Breast epithelium (tissue), 4 donors: ENCODE results near the gene CHP1. TPM values are rescaled to one million over a fixed set of nuclear protein-coding genes. Genes with fewer than 3 reads are reported as not detected.
"Not testable (repeated sequence)": the region's sequence is repeated elsewhere in the genome, so short reads cannot be mapped to it uniquely, and the experiment has no call there.

Experiments used
- DNase-seq, 2 donors: peaks; one replicate each; pipeline ENCODE4 v3.0.0-alpha.2; 2019; ENCODE audit warnings: low spot score in 2 of 2
- H3K27ac ChIP-seq, 2 donors: fragments of 200-600 bp; sonication (generic) in 1 of 2; one replicate each; pipeline ENCODE4 v1.5.1; 2016 to 2019; ENCODE audit warnings: mild to moderate bottlenecking in 1 of 2
- H3K27me3 ChIP-seq, 2 donors: fragments of 200-600 bp; sonication (generic) in 1 of 2; one replicate each; pipeline versions ENCODE4 v1.5.1 to v1.6.0; 2017 to 2019; ENCODE audit warnings: control low read depth in 1 of 2, mild to moderate bottlenecking in 1 of 2
- H3K36me3 ChIP-seq: fragments of 200-600 bp; one replicate; pipeline ENCODE4 v1.5.1; 2019
- H3K4me1 ChIP-seq, 2 donors: fragments of 200-600 bp; sonication (generic); one replicate each; pipeline ENCODE4 v1.5.1; 2016 to 2019; ENCODE audit warnings: control low read depth in 1 of 2
- H3K4me3 ChIP-seq, 3 donors: fragments of 200-600 bp; sonication (generic); 1 replicate in 2 of 3; 2 replicates in 1 of 3; pipeline ENCODE4 v1.5.1; 2016 to 2019; ENCODE audit warnings: mild to moderate bottlenecking in 3 of 3, moderate library complexity in 2 of 3
- H3K9me3 ChIP-seq, 2 donors: fragments of 200-600 bp; sonication (generic) in 1 of 2; one replicate each; pipeline ENCODE4 v1.5.1; 2016 to 2019; ENCODE audit warnings: control low read depth in 1 of 2
- POLR2A ChIP-seq: fragments of 450-650 bp; IDR thresholded peaks from one replicate; pipeline ENCODE4 v1.6.1; 2016; ENCODE audit warnings: antibody characterized with exemption, mild to moderate bottlenecking, moderate library complexity
- POLR2AphosphoS5 ChIP-seq, 3 donors: sonication (generic); formaldehyde crosslinking; IDR thresholded peaks; one replicate each; pipeline ENCODE4 v1.6.1; 2017; ENCODE audit warnings: antibody characterized with exemption in 3 of 3
- intact Hi-C: fragments of 100-400 bp; cut with DNase I; formaldehyde crosslinking; loops from one replicate; pipeline ENCODE4 v1.15.1; 2023; ENCODE audit warnings: low total_unique reads
- total RNA-seq, 3 donors: library from RNA; depleted of rRNA; stranded (reverse); fragments of >200 nt; gene quantifications; one replicate each; pipeline ENCODE4 v1.1.0, GENCODE V29; 2016
- TF ChIP-seq, protein P1 (sequence below), 3 donors: fragments of 450-650 bp; IDR thresholded peaks; one replicate each; pipeline ENCODE4 v1.5.1; 2016 to 2017; ENCODE audit warnings: antibody characterized with exemption in 3 of 3, mild to moderate bottlenecking in 3 of 3, moderate library complexity in 3 of 3

Gene CHP1
- total RNA-seq, 3 donors from 2014 or later: 107 to 290 (median 120) TPM

DNA sequence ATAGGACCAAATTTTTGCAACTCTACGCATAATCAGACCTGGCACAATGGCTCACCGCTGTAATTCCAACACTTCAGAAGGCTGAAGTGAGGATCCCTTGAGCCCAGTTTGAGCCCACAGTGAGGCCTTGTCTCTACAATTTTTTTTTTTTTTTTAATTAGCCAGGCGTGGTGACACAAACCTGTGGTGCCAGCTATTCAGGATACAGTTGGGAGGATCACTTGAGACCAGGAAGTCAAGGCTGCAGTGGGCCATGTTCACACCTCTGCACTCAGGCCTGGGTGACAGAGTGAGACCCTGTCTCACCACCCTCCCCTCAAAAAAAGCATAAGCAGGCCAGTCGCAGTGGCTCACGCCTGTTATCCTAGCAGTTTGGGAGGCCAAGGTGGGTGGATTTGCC, 76.6 kb downstream of the CHP1 start:
- no peaks in the 10 kb centered on the region for H3K4me1 ChIP-seq
- H3K27ac ChIP-seq: no peak overlapping the region
- intact Hi-C loops: no loop called here
- TF ChIP-seq, protein P1, sequence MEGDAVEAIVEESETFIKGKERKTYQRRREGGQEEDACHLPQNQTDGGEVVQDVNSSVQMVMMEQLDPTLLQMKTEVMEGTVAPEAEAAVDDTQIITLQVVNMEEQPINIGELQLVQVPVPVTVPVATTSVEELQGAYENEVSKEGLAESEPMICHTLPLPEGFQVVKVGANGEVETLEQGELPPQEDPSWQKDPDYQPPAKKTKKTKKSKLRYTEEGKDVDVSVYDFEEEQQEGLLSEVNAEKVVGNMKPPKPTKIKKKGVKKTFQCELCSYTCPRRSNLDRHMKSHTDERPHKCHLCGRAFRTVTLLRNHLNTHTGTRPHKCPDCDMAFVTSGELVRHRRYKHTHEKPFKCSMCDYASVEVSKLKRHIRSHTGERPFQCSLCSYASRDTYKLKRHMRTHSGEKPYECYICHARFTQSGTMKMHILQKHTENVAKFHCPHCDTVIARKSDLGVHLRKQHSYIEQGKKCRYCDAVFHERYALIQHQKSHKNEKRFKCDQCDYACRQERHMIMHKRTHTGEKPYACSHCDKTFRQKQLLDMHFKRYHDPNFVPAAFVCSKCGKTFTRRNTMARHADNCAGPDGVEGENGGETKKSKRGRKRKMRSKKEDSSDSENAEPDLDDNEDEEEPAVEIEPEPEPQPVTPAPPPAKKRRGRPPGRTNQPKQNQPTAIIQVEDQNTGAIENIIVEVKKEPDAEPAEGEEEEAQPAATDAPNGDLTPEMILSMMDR (IDR thresholded peaks at IDR 0.05): no peak
- no peak for TF ChIP-seq POLR2A
- no peak for TF ChIP-seq POLR2AphosphoS5 (IDR thresholded peaks at IDR 0.05)
- H3K9me3 ChIP-seq: no peaks in the 10 kb centered on the region
- no peak for DNase-seq
- no peaks in the 10 kb centered on the region for H3K36me3 ChIP-seq
- H3K4me3 ChIP-seq: no peak overlapping the region
- no peaks in the 10 kb centered on the region for H3K27me3 ChIP-seq

DNA sequence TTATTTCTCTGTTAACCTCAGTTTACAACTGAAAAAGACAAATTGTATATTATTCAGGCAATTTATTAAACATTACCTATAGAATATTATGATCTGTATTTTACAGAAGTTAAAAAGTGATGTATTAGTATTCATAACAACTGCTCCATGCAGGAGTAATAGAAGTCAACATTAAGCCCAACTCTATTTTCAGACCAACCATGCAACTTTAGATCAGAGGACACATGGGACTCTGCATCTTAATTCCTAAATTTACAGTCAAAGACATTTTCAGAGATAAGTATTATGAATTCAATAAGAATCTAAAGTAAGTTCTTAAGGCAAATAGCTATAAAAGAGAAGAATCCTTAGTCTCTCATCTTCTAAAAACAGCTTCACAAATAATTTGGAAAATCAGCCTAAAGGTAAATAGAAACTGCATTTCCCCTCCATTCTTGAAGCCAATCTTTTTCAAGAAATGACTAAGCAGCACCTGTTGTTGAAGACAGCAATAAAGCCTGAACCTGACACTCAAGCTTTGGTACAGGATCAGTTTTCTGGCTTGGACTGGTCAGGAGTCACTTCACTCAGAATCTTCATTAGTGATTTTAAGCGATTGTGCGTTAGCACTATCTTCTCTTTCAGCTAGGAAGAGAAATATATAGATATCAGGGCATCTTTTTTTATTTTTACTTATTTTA, 78.3 kb downstream of the CHP1 start:
- no peaks in the 10 kb centered on the region for H3K27me3 ChIP-seq
- no peaks in the 10 kb centered on the region for H3K4me1 ChIP-seq
- no peaks in the 10 kb centered on the region for H3K9me3 ChIP-seq
- H3K36me3 ChIP-seq: no peaks in the 10 kb centered on the region
- intact Hi-C loops: no loop called here
- DNase-seq: no peak
- TF ChIP-seq, protein P1 (IDR thresholded peaks at IDR 0.05): no peak
- TF ChIP-seq POLR2AphosphoS5 (IDR thresholded peaks at IDR 0.05) (no peak), POLR2A (no peak)
- no peak overlapping the region for H3K4me3 ChIP-seq
- H3K27ac ChIP-seq: no peak overlapping the region

DNA sequence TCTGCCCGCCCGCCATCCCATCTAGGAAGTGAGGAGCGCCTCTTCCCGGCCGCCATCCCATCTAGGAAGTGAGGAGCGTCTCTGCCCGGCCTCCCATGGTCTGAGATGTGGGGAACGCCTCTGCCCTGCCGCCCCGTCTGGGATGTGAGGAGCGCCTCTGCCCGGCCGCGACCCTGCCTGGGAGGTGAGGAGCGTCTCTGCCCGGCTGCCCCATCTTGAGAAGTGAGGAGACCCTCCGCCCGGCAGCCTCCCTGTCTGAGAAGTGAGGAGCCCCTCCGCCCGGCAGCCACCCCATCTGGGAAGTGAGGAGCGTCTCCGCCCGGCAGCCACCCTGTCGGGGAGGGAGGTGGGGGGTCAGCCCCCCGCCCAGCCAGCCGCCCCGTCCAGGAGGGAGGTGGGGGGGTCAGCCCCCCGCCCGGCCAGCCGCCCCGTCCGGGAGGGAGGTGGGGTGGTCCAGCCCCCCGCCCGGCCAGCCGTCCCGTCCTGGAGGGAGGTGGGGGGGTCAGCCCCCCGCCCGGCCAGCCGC, 89.8 kb downstream of the CHP1 start:
- H3K36me3 ChIP-seq, H3K9me3 ChIP-seq, H3K27ac ChIP-seq, DNase-seq, H3K4me1 ChIP-seq, H3K4me3 ChIP-seq, H3K27me3 ChIP-seq, intact Hi-C loops: not testable (repeated sequence)

DNA sequence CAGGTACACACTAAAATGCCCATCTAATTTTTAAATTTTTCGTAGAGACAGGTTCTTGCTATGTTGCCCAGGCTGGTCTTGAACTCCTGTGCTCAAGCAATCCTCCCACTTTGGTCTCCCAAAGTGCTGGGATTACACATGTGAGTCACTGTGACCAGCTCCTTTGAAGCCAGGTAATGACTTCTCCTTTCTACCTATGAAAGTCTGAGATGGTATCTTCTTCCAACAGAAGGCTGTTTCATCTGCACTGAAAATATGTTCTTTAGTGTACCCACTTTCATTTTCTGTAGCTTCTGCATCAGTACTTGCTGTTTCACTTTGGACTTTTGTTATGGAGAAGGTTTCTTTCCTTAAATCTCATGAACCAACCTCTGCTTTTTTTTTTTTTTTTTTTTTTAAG, 92.5 kb downstream of the CHP1 start:
- DNase-seq: no peak
- Histone ChIP-seq H3K4me3 (no peak overlapping the region), H3K9me3 (no peaks in the 10 kb centered on the region), H3K36me3 (no peaks in the 10 kb centered on the region), H3K4me1 (no peaks in the 10 kb centered on the region), H3K27me3 (no peaks in the 10 kb centered on the region), H3K27ac (no peak overlapping the region)
- TF ChIP-seq, protein P1 (IDR thresholded peaks at IDR 0.05): no peak
- no peak for TF ChIP-seq POLR2AphosphoS5 (IDR thresholded peaks at IDR 0.05)
- TF ChIP-seq POLR2A: no peak
- intact Hi-C loops: no loop called here

- TF ChIP-seq, protein P1 (IDR thresholded peaks at IDR 0.05): no peak
- no peak for TF ChIP-seq POLR2AphosphoS5 (IDR thresholded peaks at IDR 0.05)
- no peak for TF ChIP-seq POLR2A
- Histone ChIP-seq H3K36me3 (no peaks in the 10 kb centered on the region), H3K9me3 (no peaks in the 10 kb centered on the region), H3K4me1 (peaks cover 3 to 4% of the 10 kb centered on the region in 2 donors), H3K4me3 (no peak overlapping the region), H3K27me3 (no peaks in the 10 kb centered on the region), H3K27ac (no peak overlapping the region)
- no peak for DNase-seq
- intact Hi-C loops: no loop called here
These were observed 100.2 kb downstream of the CHP1 start for GRCh38 chr15:41331281-41331680.

Other genes with a start within 250 kb of the CHP1 start
- 10 to 100 TPM; 27.2 to 47.7 (median 42.3) TPM for gene INO80, start 115.0 kb upstream of the CHP1 start, total RNA-seq
- gene EXD1, start 511 bp upstream of the CHP1 start, total RNA-seq: not detected
- under 1 TPM; 0.33 to 0.80 (median 0.44) TPM for gene OIP5, start 101.3 kb downstream of the CHP1 start, total RNA-seq
- gene NUSAP1, start 101.6 kb downstream of the CHP1 start, total RNA-seq: 1 to 10 TPM; 5.0 to 8.2 (median 6.9) TPM
- 10 to 100 TPM in 2 of 3 donors, 1 to 10 TPM in 1; 6.9 to 19.9 (median 14.7) TPM for gene NDUFAF1, start 171.2 kb downstream of the CHP1 start, total RNA-seq
- gene RTF1, start 185.8 kb downstream of the CHP1 start, total RNA-seq: 10 to 100 TPM; 33.1 to 49.0 (median 34.2) TPM